CD4-positive, alpha-beta T cell treated with Interleukin-15 for 1 hour (primary cell): ENCODE measurements around the gene AFDN.

ENCODE experiments used
- DNase-seq: peaks from one replicate; pipeline ENCODE4 v3.0.0-alpha.2; 2020

Gene AFDN

DNA sequence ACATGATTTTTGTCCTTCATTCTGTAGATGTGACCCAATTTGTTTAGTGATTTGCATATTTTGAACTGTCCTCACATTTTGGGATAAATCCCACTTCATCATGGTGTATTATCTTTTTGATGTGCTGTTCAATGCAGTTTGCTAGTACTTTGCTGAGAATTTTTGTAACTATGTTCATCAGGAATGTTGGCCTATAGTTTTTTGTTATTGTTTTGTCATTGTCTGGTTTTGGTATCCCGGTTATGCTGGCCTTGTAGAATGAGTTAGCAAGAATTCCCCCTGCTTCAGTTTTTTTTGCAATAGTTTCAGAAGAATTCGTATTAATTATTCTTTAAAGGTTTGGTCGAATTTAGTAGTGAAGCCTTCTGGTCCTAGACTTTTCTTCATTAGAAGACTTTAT is 182.6 kb downstream of the AFDN start:
- no peak for DNase-seq

DNA sequence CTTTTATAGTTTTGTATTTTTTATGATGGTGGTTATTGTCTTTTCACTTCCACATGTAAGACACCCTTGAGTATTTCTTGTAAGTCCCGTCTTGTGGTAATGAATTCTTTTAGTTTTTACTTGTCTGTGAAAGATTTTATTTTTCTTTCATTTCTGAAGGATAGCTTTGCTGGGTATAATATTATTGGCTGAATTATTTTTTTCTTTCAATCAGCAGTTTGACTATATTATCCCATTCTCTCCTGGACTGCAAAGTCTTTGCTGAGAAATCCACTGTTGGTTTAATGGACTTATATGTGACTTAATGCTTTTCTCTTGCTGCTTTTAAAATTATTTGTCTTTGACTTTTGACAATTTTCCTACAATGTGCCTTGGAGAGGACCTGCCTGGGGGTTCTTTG is 184.6 kb downstream of the AFDN start:
- DNase-seq: no peak

DNA sequence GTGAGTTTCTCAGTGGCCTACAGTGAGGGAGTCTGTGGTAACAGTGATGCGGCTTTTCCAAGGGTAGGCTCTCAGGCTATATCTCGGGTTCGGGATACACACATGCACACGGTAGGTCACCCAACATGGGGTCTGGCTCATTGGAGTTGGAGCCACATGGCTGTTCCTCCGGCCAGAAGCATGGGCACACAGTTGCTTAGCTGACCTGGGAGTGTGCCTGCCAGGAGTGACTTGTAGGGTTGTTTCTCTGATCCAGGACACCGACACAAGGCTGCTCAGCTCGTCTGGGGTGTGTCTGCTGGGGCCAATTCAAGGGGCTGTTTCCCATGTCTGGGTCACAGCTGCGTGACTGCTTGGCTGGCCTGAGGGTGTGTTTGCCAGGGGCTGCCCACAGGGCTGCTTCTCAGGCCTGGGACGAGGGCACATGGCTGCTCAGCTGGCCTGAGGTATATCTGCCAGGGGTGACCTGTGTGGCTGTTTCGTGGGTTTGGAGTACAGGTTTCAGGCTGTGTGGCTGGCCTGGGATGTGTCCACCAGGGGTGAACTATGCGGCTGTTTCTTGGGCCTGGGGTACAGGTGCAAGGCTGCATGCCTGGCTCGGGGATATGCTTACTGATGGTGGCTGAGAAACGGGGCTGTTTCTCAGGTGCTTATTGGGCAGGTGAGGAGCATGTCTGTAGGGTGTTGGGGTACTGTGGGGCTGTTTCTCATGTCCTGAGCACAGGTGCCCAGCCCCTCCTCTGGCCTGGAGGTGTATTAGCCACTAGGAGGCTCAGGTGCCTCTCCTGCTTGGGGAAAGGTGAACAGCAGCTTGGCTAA is 185.9 kb downstream of the AFDN start:
- no peak for DNase-seq

DNA sequence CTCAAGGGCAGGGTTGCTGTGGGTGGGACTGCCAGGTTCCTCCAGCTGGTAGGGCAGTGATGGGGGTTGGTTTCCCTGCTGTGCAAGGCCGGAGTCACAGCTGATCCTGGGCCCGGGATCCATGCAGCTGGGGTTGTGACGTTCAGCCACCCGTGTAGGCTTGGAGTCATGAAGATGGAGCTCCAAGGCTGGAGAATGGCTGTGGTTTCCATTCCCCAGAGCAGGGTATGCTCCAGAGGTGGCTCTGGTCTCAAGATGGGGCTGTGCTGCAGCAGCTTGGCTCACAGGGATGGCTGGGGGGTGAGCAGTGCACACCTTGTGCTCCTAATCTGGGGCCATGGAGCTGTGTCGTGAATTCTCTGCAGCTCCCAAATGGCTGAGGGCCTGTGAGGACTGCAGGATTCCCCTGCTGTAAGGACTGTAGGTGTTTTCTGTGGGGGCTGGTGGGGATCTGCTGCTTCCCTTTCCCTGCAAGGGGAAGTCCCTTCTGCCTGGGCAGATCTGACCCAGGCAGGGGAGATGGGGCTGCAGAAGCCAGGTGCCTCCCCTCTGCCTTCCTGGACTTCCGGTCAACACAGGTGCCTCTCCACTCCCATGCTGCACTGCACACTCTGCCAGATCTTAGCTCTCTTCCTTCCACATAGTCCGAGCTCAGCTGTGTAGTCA is 186.7 kb downstream of the AFDN start:
- no peak for DNase-seq

DNA sequence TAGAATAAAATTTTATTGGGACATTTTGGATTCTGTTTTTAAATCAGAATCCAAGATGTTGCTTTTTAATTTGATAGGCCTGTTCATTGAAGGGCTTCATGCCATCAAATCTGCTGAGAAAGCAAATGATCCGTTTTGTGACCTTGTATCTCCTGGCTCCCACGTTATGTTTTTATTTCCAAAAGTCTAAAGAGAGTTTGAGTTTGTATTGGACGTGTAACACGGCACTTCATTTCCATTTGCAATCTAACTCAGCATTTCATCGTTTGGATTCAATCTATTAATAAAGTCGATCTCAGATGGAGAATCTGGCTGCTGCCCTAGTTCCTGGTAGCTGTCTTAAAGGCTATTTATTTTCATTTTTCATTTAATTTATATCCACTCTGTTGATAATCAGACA is 187.7 kb downstream of the AFDN start:
- DNase-seq: no peak

DNA sequence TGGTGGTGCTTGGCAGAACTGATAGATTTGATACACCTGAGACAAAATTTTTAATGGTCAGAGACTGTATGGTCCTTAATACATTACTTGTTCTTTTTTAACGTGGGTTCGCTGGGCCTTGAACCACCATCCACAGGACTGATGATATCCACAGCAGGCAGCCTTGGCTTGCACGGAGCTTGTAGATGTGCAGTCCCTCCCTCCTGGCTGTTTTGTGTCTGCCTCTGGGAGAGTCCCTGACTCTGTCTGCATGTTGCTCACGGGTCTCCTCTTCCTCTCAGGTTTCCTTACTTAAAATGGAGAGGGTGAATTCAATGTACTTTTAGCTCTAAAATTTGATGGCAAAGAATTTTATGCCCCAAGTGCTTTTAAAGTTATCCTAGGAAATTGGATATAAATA is 188.3 kb downstream of the AFDN start:
- DNase-seq: no peak

DNA sequence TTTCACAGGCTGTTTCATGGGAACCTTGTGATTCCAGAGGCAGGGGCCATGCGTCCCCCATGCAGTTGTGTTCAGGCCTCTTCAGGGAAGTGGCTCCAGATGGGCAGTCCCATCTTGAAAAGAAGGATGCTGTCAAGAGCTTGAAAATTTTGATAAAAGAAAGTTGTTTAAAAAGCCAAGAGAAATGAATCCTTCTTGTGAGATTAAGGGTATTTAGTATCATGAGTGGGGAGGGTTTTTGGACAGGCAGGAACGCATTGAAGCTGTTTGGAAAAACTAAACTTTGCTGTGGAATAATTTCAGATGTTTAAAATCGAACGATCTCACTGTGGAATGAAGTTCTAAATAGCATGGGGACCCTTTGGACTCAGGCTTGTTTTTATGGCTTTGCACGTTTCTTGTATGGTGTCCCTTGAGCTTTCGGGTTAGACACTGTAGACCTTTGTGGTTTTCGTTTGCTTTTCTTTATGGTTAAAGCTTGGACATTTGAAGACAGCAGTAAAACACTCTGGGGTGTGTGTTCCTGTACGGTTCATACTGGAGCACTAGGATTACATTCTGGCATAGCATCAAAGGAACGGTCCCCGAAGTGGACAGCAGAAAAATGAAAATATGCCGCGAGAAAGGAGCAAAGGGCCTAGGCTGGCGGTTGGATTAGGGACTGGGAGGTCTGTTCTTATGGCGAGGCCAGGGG is 188.9 kb downstream of the AFDN start:
- DNase-seq: no peak

DNA sequence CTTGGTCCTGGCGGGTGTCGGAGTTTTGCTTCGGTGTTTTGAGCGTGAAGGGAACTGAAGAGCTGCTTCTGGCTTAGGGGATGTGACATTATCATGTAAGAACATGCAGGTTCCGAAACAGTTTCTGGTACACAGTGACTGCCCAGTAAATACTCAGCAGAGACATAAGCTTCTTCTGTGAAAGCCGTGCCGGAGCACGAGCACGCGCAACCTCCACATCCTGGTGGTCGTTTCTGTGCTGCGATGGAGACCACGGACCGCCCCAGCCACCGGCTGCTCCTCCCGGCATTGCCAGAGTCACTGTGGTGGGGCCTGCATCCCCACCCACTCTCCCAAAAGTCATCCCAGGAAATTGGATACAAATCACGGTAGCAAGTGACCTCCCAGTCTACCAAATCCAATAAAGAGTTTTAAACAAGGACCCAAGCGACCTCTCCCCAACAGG is 189.5 kb downstream of the AFDN start:
- no peak for DNase-seq

DNA sequence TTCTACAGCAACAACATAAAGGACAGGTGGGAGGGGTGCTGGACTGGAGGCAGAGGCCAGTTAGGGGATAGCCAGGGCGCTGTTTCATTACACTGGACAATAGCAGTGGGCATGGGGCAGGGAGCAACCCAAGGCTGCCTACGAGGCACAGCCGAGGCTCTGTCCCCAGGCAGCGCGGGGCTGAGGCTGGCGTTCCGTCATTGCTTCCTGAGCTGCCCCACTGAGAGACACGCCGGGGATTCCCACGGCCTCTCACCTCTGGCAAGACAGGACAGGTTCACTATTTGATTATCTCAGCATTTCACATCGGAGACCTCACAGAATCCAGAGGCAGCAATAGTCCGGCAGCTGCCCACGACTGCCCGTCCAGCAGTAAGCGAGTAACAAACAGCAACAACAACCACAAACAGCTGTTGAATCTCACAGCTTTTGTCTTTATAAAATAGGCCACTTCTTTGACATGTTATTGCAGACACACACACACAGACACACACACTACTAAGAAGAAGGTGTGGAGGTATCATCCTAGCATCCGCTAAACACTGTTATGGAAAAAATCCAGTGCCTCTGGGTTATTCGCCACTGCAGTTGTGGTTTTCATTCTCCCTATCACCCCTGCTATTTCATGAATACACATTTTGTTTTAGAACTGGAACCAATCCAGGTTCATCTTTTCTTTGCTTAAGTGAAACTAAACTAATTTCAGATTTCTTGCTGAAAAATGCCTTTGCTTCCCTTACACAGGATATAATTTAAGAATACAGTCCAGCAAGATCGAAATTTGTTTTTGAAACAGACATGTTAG is 190.2 kb downstream of the AFDN start:
- no peak for DNase-seq

DNA sequence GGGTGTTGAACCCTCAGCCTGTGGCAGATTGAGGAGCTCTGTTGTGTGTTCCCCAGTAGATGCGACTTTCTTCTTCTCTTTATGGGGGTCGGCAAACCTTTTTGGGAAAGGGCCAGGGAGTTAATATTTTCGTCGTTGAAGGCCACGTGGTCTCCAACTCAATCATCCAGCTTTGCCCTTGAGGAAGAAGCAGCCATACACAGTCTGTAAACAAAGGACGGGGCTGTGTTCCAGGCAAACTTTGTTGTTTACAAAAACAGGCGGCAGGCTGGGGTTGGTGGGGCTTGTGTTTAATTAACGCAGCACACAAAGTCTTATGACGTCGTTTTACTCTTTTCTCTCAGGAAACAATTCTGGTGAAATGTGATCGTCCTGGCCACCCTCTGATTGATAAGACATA is 190.9 kb downstream of the AFDN start:
- DNase-seq: no peak

DNA sequence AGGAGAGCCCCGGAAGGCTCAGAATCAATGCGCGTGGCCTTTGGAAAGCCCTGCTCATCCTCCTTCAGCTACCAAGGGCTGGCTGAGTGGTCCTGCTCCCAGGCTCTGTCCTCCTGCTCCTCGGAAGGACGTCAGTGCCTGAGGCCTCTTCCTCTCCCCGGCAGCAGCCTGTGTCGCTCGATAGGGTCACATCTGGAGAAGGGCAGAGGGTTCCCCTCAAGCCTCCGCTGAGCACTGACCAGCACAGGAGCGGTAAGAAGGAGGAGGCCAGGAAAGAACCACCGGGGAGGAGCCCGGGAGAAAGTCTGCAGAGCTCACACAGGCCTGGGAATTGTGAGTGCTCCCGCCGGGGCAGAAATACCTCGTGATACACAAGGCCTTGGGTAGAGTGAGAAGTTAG is 192.0 kb downstream of the AFDN start:
- no peak for DNase-seq

DNA sequence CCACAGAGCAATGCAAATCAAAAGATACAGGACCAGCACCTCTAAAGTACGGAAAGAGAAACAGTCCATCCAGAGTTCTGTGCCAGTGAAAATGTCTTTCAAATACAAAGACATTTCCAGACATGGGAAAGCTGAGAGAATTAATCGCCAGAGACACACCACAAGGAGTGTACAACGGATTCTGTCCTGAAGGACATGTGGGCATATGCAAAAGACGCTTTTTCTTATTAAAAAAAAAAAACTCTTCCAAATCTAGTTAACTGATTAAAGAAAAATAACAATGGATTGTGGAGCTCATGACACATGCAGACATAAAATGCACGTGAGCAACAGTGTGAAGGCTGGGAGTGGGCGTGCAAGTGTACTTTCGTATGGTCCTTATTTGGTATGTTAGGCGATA is 193.5 kb downstream of the AFDN start:
- no peak for DNase-seq

DNA sequence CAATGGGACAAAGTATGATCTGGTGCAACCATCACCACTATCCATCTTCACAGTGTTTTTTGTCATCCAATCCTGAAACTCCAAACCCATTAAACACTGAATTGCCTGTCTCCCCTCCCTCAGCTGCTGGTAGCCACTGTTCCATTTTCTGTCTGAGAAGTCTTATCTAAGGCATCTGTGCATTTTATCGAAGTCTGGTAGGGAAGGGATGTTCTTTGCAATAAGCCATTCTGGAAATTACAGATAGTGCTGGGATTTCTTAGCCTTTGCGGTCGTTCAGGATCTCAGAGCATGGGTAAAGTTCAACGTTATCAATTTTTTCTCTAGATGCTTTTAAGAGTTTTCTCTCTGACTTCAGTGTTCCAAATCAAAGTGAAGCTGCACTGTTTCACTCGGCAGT is 194.9 kb downstream of the AFDN start:
- no peak for DNase-seq
